SH-SY5Y (cell line): ENCODE results near the gene EVX2.

Source experiments
- GATA2 ChIP-seq: IDR thresholded peaks from 2 replicates; pipeline ENCODE4 v1.6.1; 2011; ENCODE audit warnings: mild to moderate bottlenecking, low read depth, low read length
- GATA3 ChIP-seq: IDR thresholded peaks from 2 replicates; pipeline ENCODE4 v1.6.1; 2011; ENCODE audit warnings: low read depth, mild to moderate bottlenecking, low read length, moderate library complexity

Gene EVX2

DNA sequence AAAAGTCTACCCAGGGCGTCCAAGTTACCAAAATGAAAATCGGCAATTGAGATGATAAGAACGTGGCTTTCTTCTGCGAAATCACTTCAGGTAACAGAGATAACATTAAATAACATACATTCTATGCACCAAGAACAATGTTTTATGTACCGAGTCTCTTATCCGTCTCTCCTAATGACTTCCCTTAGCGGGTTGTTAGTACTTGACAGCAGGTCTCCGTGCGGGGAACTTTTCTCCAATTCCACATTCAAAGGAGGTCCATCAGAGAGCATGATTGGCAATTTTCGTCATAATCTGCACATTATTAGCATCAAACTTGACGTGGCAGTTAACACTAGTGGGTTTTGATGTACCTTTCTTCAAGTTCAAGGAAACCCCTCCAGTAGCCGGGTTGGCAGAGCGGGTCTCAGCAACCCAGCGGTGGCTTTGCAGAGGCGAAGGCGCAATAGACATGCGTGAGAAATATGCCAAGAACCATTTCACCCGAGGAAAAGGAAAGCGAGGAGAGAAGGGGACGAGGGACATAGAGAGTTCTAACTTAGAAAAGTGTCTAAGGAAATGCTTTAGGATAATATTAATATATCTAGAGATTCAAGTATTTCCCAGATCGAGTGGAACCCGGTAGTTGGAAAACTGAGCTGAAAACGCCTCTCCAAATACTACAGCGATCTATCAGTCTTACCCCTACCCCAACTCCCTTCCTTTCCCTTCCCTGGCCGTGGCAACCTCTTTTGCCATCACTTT, 5.0 kb downstream of the EVX2 start:
- TF ChIP-seq GATA3 = no peak
- no peak for TF ChIP-seq GATA2

- no peak for TF ChIP-seq GATA3
- TF ChIP-seq GATA2 = no peak
Measured at GRCh38 chr2:176076796-176077195, 7.0 kb downstream of the EVX2 start.

GRCh38 chr2:176076063-176076462, 7.7 kb downstream of the EVX2 start:
- TF ChIP-seq GATA3 = no peak
- no peak for TF ChIP-seq GATA2

GRCh38 chr2:176075481-176075880, 8.3 kb downstream of the EVX2 start:
- TF ChIP-seq GATA2 (no peak), GATA3 (no peak)

- no peak for TF ChIP-seq GATA3
- TF ChIP-seq GATA2 = no peak
Measured at GRCh38 chr2:176074919-176075425, 8.8 kb downstream of the EVX2 start.

DNA sequence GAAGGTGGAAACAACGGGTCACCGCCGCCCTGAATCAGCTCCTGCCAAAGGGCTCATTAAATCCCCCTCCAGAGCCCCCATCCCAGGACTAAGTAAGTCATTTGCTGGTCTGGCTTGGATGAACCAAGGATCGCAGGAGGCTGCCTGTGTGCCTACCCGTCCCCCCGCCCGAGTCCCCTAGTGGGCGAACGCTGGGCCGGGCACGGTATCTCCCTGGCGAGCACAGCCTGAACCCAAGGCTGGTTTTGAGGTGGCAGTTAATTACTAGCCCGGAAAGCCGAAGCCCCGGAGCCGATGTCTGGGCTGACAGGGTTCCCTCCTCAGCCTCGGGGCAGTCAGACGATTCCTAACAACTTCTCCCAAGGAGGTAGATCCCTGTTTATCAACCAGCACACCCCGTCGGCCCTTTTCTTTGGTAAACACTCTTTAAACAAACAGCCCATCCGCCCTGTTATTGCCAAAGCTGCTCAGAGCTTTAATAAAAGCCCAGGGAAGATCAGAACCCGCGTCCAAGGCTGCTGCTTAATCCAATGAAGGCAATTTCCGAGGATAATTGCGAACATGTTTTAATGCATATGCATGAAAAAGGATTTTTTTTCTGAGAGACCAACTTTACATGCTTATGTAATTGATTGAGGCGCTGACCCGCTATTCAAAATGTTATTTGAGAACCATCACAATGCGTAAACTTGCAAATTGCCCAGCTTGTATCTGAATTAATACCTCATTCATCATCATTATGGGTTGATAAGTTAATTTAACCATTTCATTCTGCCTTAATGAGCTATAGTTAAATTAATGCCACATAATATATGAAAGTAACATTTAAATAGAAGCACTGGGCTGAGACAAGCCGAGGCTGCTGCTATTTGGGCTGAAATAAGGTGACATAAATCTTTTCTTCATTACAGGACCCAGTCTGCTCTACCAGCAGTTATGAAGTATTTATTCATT, 10.5 kb downstream of the EVX2 start:
- TF ChIP-seq GATA2 = no peak
- TF ChIP-seq GATA3 = no peak

- TF ChIP-seq GATA3 (no peak), GATA2 (no peak)
Measured at GRCh38 chr2:176072292-176072669, 11.5 kb downstream of the EVX2 start.

DNA sequence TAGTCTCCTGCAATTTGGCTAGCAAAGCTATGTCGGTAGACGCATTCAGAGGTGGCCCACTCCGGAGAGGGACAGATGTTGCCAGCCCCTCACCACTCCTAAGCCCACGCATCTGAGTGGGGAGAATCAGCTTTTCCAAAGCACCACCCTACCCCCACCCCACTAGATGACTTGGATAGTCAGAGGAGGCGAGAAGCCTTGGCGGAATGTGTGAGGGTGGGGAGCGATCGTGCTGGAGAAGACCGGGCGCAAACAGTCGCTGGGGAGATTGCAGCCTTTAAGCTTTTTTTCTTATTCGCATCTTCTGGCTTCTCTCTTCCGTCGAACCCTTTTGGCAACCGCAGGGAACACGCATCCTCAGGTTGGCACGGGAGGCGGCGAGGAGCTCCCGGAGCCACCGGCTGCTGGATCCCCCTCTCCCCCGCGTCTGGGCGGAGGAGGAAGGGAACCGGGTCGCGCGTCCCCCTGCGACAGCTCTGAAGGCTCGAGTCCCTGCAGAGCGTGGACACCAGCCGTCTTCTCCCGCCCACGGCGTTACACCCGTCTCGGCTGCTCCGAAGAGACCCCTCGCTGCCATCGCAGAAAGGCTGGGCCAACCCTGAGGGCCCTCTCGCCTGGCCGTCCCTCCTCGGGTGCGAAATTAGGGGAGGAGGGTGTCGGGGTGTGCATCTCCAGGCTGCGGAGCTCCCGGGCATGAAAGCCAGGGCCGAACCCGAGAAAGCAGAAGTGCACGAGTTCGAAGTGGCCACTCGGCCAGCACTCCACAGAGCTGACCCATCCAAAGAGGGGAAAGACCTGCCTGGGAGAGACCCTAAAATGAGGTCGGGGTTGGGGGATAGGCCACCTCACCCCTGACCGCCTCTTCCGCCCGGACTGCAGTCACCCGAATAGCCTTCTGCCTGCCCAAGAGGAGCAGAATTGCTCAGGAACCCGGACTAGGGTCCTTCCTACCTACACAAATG, 12.2 kb downstream of the EVX2 start:
- no peak for TF ChIP-seq GATA2
- TF ChIP-seq GATA3 = no peak

- no peak for TF ChIP-seq GATA3
- no peak for TF ChIP-seq GATA2
Measured at GRCh38 chr2:176068419-176068832, 15.3 kb downstream of the EVX2 start.

DNA sequence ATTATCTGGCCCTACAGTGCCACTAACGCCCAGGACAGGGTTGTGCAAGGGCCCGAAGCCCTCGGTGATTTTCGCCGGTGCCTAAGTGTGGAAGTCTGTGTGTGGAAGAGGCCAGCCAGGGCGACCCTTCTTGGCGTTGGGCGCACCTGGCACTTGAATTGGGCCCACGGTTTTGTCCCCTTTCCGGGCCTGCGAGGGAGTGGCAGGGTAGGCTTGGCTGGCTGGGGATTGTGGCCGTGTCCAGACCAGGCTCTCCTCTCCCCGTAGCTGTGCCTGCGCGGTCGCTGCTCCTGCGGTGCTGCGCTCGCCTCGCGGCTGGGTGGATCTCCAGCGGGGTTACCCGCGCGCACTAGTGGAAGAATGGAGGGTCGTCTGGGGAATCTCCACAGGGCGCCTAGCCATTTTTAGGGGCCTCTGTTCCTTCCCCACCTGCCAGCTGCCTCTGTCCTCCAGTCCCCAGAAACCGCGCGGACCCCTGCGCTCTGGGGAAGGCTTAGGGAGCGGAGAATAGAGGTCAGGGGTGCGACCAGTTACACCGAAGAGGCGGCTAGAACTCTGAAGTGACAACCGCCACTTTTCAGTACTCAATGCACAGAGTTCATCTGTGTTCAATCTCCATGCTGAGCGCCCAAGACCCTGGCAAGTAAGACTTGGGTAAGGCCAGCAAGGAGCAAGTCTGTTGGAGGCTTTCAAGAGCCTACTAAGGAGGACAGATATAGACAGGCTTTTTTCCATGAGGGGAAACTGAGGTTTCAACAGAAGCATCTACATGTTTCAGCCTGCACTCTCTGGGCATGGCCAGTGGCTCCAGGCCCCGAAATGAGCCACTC, 16.0 kb downstream of the EVX2 start:
- TF ChIP-seq GATA2 = no peak
- no peak for TF ChIP-seq GATA3

DNA sequence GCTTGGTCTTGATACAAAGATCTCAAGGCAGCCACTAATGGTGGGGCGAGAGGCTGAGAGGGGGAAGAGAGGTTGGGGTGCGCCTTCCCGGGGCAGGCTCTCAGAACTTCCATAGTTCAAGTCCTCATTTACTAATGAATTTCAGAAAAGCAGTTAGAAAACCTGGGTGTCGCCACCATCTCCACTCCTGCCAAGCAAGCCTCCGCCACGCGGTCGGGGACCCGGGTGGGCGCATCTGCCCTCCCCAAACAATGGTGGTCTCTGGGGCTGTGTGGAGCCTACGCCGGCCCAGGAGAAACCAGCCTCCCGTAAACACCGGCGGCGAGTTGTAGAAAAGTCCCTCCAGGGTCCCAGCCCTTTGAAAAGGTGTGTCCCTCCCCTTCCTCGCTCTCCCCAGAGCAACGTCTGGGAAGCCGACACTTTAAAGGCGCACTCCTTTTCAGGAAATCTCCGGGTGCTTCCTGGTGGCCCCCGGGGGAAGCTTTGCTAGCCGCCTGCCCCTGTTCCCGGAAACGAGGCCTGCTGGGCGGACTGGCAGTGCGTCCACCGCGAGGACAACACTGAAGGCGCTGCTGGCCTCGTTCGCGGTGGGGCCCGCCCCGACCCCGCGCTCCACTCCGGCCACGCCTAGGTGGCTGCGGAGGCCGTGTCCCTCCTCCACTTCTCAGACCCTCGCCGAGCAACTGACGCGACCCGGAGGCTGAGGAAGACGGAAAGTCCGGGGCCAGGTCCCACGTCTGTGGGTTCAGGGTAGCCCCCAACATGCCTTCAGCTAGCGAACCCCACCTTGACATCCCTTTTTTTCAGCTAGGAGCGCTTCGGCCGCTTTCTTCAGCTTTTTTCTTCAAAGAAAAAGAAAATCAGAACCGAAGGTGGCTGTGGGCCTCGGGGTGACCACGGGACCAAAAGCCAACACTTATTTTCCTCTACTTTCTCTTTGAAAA, 16.8 kb downstream of the EVX2 start:
- TF ChIP-seq GATA3 = no peak
- TF ChIP-seq GATA2 = no peak

DNA sequence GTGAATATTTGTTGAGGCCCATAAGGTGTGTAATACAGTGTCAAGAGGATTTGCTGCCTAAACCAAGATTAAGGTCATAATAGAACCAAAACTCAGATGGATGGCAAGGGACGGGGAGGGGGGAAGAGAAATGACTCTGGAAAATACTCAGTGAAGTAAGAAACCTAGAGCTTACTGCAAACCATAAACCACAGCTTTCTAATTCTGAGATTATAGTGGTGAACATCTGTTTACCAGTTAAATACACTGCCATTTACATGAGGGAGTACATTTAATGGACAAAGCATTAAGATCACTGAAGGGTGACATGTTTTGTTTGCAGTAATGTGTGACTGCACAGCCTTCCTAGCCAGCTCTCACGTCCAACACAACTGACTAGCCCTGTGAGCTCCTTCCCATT, 19.8 kb downstream of the EVX2 start:
- no peak for TF ChIP-seq GATA3
- no peak for TF ChIP-seq GATA2

GRCh38 chr2:176056406-176056805, 27.4 kb downstream of the EVX2 start:
- no peak for TF ChIP-seq GATA2
- TF ChIP-seq GATA3 = no peak
